ENCODE data around the gene SLC7A5. TPM values are rescaled to one million over a fixed set of nuclear protein-coding genes. Genes with fewer than 3 reads are reported as not detected.

SLC7A5 gene
- total and polyA plus RNA-seq, 2 of the 13 experiments (the other 11 are each of a cell fraction or from before 2014, with no cell fraction given) = 79.6 to 155 TPM

DNA sequence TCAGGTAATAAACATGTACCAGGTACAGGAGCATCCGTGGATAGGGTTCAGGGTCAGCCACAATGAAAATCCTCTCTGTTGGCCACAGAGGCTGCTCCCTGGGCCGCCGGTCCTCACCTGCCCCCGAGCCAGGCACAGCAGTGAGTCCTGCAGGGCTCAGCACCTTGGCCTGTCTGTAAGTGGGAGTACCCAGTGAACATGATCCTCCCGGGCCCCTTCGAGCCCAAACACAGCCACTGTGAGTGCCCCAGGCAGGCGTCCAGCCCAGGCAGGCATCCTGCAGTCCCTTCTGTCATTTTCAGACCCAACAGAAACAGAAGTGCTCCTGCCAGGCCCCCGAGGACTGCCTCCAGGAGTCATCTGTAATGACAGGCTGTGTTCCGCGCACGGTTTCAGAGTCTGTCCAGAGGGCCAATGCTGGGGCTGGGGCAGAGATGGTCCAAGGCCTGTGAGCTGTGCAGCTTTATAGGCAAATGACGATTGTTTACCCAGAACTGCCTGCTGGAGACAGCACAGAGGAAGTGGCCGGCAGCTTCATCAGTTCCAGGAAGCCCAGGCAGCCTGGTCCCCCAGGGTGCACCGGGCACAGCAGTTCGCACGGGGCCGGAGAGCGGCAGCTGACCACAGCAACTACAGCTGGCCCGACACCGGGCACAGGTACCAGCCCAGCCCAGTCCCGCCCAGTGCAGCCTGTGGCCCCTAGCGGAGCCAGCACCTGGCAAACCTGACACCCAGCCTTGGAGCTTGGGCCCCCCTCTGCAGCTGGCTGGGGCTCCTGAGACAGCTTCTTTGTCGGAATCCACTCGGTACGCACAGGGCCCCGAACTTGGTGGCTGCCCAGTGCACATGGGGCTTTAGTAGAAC, 13.2 kb downstream of the SLC7A5 start (continued):
- TF ChIP-seq SNRNP70 (IDR thresholded peaks at IDR 0.05; ENCODE audit: low read depth, low read length) (no peak), CBX2 (IDR thresholded peaks at IDR 0.05; ENCODE audit: low read depth, low read length) (no peak), CBX2 (CRISPR knock-in tag; IDR thresholded peaks at IDR 0.05; ENCODE audit: low read depth) (no peak), KDM2A (CRISPR knock-in tag; IDR thresholded peaks at IDR 0.05; ENCODE audit: borderline replicate concordance, low read depth) (no peak), HOXD1 (CRISPR knock-in tag; IDR thresholded peaks at IDR 0.05) (peak; percentile 80; the same call in 1 of the 2 replicates), MIXL1 (CRISPR knock-in tag; IDR thresholded peaks at IDR 0.05) (peak; percentile 68; the same call in 1 of the 2 replicates), THAP11 (CRISPR knock-in tag; IDR thresholded peaks at IDR 0.05) (no peak), TCF7L2 (IDR thresholded peaks at IDR 0.05; ENCODE audit: low read depth, low read length) (no peak), RBM22 (optimal IDR thresholded peaks at IDR 0.05; ENCODE audit: low read length) (no peak), DPF2 (CRISPR knock-in tag; IDR thresholded peaks at IDR 0.05; ENCODE audit: borderline replicate concordance, low read depth) (peak; percentile 34; the same call in 1 of the 2 replicates), KDM5B (CRISPR knock-in tag; IDR thresholded peaks at IDR 0.05; ENCODE audit: borderline replicate concordance) (no peak; the same call in 1 of the 2 replicates), THYN1 (CRISPR knock-in tag; IDR thresholded peaks at IDR 0.05; ENCODE audit: borderline replicate concordance, low read depth) (no peak)
- TF ChIP-seq, protein P1, sequence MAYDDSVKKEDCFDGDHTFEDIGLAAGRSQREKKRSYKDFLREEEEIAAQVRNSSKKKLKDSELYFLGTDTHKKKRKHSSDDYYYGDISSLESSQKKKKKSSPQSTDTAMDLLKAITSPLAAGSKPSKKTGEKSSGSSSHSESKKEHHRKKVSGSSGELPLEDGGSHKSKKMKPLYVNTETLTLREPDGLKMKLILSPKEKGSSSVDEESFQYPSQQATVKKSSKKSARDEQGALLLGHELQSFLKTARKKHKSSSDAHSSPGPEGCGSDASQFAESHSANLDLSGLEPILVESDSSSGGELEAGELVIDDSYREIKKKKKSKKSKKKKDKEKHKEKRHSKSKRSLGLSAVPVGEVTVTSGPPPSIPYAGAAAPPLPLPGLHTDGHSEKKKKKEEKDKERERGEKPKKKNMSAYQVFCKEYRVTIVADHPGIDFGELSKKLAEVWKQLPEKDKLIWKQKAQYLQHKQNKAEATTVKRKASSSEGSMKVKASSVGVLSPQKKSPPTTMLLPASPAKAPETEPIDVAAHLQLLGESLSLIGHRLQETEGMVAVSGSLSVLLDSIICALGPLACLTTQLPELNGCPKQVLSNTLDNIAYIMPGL (CRISPR knock-in tag; IDR thresholded peaks at IDR 0.05; ENCODE audit: borderline replicate concordance in 1 of 2, low read depth in 1 of 2) = peak in 1 of 2 experiments; percentile 27; a peak in 1 of 4 replicates
- TF ChIP-seq, protein P2, sequence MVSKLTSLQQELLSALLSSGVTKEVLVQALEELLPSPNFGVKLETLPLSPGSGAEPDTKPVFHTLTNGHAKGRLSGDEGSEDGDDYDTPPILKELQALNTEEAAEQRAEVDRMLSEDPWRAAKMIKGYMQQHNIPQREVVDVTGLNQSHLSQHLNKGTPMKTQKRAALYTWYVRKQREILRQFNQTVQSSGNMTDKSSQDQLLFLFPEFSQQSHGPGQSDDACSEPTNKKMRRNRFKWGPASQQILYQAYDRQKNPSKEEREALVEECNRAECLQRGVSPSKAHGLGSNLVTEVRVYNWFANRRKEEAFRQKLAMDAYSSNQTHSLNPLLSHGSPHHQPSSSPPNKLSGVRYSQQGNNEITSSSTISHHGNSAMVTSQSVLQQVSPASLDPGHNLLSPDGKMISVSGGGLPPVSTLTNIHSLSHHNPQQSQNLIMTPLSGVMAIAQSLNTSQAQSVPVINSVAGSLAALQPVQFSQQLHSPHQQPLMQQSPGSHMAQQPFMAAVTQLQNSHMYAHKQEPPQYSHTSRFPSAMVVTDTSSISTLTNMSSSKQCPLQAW (CRISPR knock-in tag; IDR thresholded peaks at IDR 0.05) = 0 out of 2 replicates have a peak, but pooled peaks have one; percentile 14
- TF ChIP-seq, protein P3, sequence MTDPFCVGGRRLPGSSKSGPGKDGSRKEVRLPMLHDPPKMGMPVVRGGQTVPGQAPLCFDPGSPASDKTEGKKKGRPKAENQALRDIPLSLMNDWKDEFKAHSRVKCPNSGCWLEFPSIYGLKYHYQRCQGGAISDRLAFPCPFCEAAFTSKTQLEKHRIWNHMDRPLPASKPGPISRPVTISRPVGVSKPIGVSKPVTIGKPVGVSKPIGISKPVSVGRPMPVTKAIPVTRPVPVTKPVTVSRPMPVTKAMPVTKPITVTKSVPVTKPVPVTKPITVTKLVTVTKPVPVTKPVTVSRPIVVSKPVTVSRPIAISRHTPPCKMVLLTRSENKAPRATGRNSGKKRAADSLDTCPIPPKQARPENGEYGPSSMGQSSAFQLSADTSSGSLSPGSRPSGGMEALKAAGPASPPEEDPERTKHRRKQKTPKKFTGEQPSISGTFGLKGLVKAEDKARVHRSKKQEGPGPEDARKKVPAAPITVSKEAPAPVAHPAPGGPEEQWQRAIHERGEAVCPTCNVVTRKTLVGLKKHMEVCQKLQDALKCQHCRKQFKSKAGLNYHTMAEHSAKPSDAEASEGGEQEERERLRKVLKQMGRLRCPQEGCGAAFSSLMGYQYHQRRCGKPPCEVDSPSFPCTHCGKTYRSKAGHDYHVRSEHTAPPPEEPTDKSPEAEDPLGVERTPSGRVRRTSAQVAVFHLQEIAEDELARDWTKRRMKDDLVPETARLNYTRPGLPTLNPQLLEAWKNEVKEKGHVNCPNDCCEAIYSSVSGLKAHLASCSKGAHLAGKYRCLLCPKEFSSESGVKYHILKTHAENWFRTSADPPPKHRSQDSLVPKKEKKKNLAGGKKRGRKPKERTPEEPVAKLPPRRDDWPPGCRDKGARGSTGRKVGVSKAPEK (CRISPR knock-in tag; IDR thresholded peaks at IDR 0.05; ENCODE audit: borderline replicate concordance) = no peak
- TF ChIP-seq, protein P4, sequence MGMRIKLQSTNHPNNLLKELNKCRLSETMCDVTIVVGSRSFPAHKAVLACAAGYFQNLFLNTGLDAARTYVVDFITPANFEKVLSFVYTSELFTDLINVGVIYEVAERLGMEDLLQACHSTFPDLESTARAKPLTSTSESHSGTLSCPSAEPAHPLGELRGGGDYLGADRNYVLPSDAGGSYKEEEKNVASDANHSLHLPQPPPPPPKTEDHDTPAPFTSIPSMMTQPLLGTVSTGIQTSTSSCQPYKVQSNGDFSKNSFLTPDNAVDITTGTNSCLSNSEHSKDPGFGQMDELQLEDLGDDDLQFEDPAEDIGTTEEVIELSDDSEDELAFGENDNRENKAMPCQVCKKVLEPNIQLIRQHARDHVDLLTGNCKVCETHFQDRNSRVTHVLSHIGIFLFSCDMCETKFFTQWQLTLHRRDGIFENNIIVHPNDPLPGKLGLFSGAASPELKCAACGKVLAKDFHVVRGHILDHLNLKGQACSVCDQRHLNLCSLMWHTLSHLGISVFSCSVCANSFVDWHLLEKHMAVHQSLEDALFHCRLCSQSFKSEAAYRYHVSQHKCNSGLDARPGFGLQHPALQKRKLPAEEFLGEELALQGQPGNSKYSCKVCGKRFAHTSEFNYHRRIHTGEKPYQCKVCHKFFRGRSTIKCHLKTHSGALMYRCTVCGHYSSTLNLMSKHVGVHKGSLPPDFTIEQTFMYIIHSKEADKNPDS (CRISPR knock-in tag; IDR thresholded peaks at IDR 0.05) = peak; percentile 74; the same call in 1 of the 2 replicates
- TF ChIP-seq, protein P5, sequence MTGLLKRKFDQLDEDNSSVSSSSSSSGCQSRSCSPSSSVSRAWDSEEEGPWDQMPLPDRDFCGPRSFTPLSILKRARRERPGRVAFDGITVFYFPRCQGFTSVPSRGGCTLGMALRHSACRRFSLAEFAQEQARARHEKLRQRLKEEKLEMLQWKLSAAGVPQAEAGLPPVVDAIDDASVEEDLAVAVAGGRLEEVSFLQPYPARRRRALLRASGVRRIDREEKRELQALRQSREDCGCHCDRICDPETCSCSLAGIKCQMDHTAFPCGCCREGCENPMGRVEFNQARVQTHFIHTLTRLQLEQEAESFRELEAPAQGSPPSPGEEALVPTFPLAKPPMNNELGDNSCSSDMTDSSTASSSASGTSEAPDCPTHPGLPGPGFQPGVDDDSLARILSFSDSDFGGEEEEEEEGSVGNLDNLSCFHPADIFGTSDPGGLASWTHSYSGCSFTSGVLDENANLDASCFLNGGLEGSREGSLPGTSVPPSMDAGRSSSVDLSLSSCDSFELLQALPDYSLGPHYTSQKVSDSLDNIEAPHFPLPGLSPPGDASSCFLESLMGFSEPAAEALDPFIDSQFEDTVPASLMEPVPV (CRISPR knock-in tag; IDR thresholded peaks at IDR 0.05) = peak; percentile 66; the same call in 1 of the 2 replicates
